Ascending aorta (tissue), 2 donors: ENCODE results near the gene KRTAP21-3. TPM values are rescaled to one million over a fixed set of nuclear protein-coding genes. Genes with fewer than 3 reads are reported as not detected.
"Not testable (repeated sequence)": the region's sequence is repeated elsewhere in the genome, so short reads cannot be mapped to it uniquely, and the experiment has no call there.

Experiments
- DNase-seq, 2 donors: peaks; one replicate each; pipeline ENCODE4 v3.0.0-alpha.2; 2019; ENCODE audit warnings: low spot score in 2 of 2
- H3K27ac ChIP-seq, 2 donors: fragments of 200-600 bp; sonication (generic); one replicate each; pipeline ENCODE4 v1.5.1; 2016 to 2017; ENCODE audit warnings: mild to moderate bottlenecking in 1 of 2
- H3K27me3 ChIP-seq: fragments of 200-600 bp; sonication (generic); one replicate; pipeline ENCODE4 v1.5.1; 2017
- H3K36me3 ChIP-seq, 2 donors: fragments of 200-600 bp; sonication (generic); one replicate each; pipeline ENCODE4 v1.5.1; 2016
- H3K4me1 ChIP-seq, 2 donors: fragments of 200-600 bp; sonication (generic); one replicate each; pipeline ENCODE4 v1.5.1; 2016 to 2017; ENCODE audit warnings: mild to moderate bottlenecking in 1 of 2
- H3K4me3 ChIP-seq, 2 donors: fragments of 200-600 bp; sonication (generic); one replicate each; pipeline ENCODE4 v1.5.1; 2016 to 2017; ENCODE audit warnings: mild to moderate bottlenecking in 1 of 2
- H3K9me3 ChIP-seq, 2 donors: fragments of 200-600 bp; sonication (generic); one replicate each; pipeline ENCODE4 v1.5.1; 2016
- CTCF ChIP-seq, 3 experiments: fragments of 200-600 bp in 2 of 3; fragments of 450-650 bp in 1 of 3; sonication (generic) in 2 of 3; IDR thresholded peaks; one replicate each; pipeline ENCODE4 v1.5.1; 2016 to 2019; ENCODE audit warnings: antibody characterized with exemption in 3 of 3, mild to moderate bottlenecking in 1 of 3, moderate library complexity in 1 of 3
- intact Hi-C: fragments of 100-400 bp; cut with DNase I; formaldehyde crosslinking; loops from one replicate; pipeline ENCODE4 v1.15.1; 2023
- total RNA-seq: library from RNA; depleted of rRNA; stranded (reverse); fragments of >200 nt; gene quantifications from one replicate; pipeline ENCODE4 v1.1.0, GENCODE V29; 2016

KRTAP21-3 gene
- total RNA-seq, result not detected

GRCh38 chr21:30718239-30718909, at the start of gene KRTAP21-3:
KRTAP21-3 (minus strand) TSS chr21:30718777; CDS start chr21:30718759, 18 bp downstream.
- no peak within 1 kb of the TSS for H3K27ac ChIP-seq
- intact Hi-C loops, result no loop called here
- TF ChIP-seq CTCF (IDR thresholded peaks at IDR 0.05), result no peak

GRCh38 chr21:30760776-30761175, 42.2 kb upstream of the KRTAP21-3 start:
- intact Hi-C loops, result no loop called here
- no peak overlapping the region for H3K4me3 ChIP-seq
- H3K9me3 ChIP-seq, result no peaks in the 10 kb centered on the region
- H3K27me3 ChIP-seq, result no peaks in the 10 kb centered on the region
- no peaks in the 10 kb centered on the region for H3K36me3 ChIP-seq
- no peaks in the 10 kb centered on the region for H3K4me1 ChIP-seq
- TF ChIP-seq CTCF (IDR thresholded peaks at IDR 0.05), result no peak
- no peak for DNase-seq
- H3K27ac ChIP-seq, result no peak overlapping the region

More at GRCh38 chr21:30718239-30718909, at the start of gene KRTAP21-3:
- H3K27me3 ChIP-seq, result no peaks in the 10 kb centered on the region
- H3K9me3 ChIP-seq, result no peaks in the 10 kb centered on the region
- H3K36me3 ChIP-seq, result no peaks in the 10 kb centered on the region
- no peaks in the 10 kb centered on the region for H3K4me1 ChIP-seq
- no peak within 1 kb of the TSS for H3K4me3 ChIP-seq
- no peak for DNase-seq

- no peaks in the 10 kb centered on the region for H3K27me3 ChIP-seq
- TF ChIP-seq CTCF (IDR thresholded peaks at IDR 0.05), result no peak
Measured at GRCh38 chr21:30758306-30758705, 39.7 kb upstream of the KRTAP21-3 start.

GRCh38 chr21:30755328-30755727, 36.8 kb upstream of the KRTAP21-3 start, which contains the start of gene KRTAP21-1:
KRTAP21-1 (minus strand) TSS chr21:30755428; CDS start chr21:30755378, 50 bp downstream.
- H3K4me3 ChIP-seq, H3K27me3 ChIP-seq, DNase-seq, H3K27ac ChIP-seq, H3K9me3 ChIP-seq, H3K4me1 ChIP-seq, intact Hi-C loops, H3K36me3 ChIP-seq: not testable (repeated sequence)

More at GRCh38 chr21:30758306-30758705, 39.7 kb upstream of the KRTAP21-3 start:
- H3K36me3 ChIP-seq, result no peaks in the 10 kb centered on the region
- H3K9me3 ChIP-seq, result no peaks in the 10 kb centered on the region
- no peak overlapping the region for H3K27ac ChIP-seq
- no peaks in the 10 kb centered on the region for H3K4me1 ChIP-seq
- intact Hi-C loops, result no loop called here
- DNase-seq, result no peak
- no peak overlapping the region for H3K4me3 ChIP-seq

- Histone ChIP-seq H3K36me3 (no peaks in the 10 kb centered on the region), H3K27me3 (no peaks in the 10 kb centered on the region), H3K27ac (no peak within 1 kb of the TSS), H3K9me3 (no peaks in the 10 kb centered on the region), H3K4me1 (no peaks in the 10 kb centered on the region), H3K4me3 (no peak within 1 kb of the TSS)
- intact Hi-C loops, result no loop called here
- DNase-seq, result no peak
- TF ChIP-seq CTCF (IDR thresholded peaks at IDR 0.05), result no peak
Measured at GRCh38 chr21:30747159-30747558, 28.6 kb upstream of the KRTAP21-3 start, which contains the start of gene KRTAP21-2. KRTAP21-2 (minus strand) TSS chr21:30747259; CDS start chr21:30747202, 57 bp downstream.

- no peaks in the 10 kb centered on the region for H3K36me3 ChIP-seq
- no peak overlapping the region for H3K27ac ChIP-seq
- no peak overlapping the region for H3K4me3 ChIP-seq
- no peaks in the 10 kb centered on the region for H3K9me3 ChIP-seq
- intact Hi-C loops, result no loop called here
- no peak for DNase-seq
- H3K4me1 ChIP-seq, result no peaks in the 10 kb centered on the region
- no peaks in the 10 kb centered on the region for H3K27me3 ChIP-seq
- TF ChIP-seq CTCF (IDR thresholded peaks at IDR 0.05), result no peak
Measured at GRCh38 chr21:30740462-30740861, 21.9 kb upstream of the KRTAP21-3 start.
